GM12878 (cell line): ENCODE measurements around the gene FAM241A. TPM values are rescaled to one million over a fixed set of nuclear protein-coding genes. Genes with fewer than 3 reads are reported as not detected.
A peak's percentile ranks its signal among the peaks of the same experiment; 100 is the strongest.

Experiments
- BMI1 ChIP-seq: fragments of 450-650 bp; IDR thresholded peaks from 2 replicates; pipeline ENCODE4 v1.6.1; 2016; ENCODE audit warnings: mild to moderate bottlenecking, moderate library complexity, borderline replicate concordance
- CHD4 ChIP-seq: fragments of 200-600 bp; sonication (generic); IDR thresholded peaks from 2 replicates; pipeline ENCODE4 v1.6.1; 2016; ENCODE audit warnings: mild to moderate bottlenecking
- CREB1 ChIP-seq: IDR thresholded peaks from 2 replicates; pipeline ENCODE4 v1.6.1; 2012; ENCODE audit warnings: low read depth, mild to moderate bottlenecking, inconsistent platforms
- EGR1 ChIP-seq, 2 experiments: IDR thresholded peaks; 1 replicate in 1 of 2; 2 replicates in 1 of 2; pipeline ENCODE4 v1.6.1; 2011 to 2012; ENCODE audit warnings: low read depth in 2 of 2, low read length in 2 of 2, borderline replicate concordance in 1 of 2, mild to moderate bottlenecking in 1 of 2, moderate library complexity in 1 of 2
- ETV6 ChIP-seq, 2 experiments: fragments of 450-650 bp in 1 of 2; IDR thresholded peaks in 1 of 2; conservative IDR thresholded peaks in 1 of 2; 2 replicates each; pipeline ENCODE4 v1.6.1; 2014; ENCODE audit warnings: antibody characterized with exemption in 1 of 2, borderline replicate concordance in 1 of 2, low read depth in 1 of 2, mild to moderate bottlenecking in 1 of 2, moderate library complexity in 1 of 2
- HDAC6 ChIP-seq: fragments of 200-600 bp; sonication (generic); IDR thresholded peaks from one replicate; pipeline ENCODE4 v1.8.0; 2017; ENCODE audit warnings: antibody characterized with exemption; ENCODE audit not compliant: unreplicated experiment
- IKZF2 ChIP-seq, 2 experiments: fragments of 450-650 bp; IDR thresholded peaks; 2 replicates each; pipeline ENCODE4 v1.6.1; 2017; ENCODE audit warnings: mild to moderate bottlenecking in 2 of 2, moderate library complexity in 2 of 2
- NFIC ChIP-seq: IDR thresholded peaks from 2 replicates; pipeline ENCODE4 v1.6.1; 2012; ENCODE audit warnings: low read depth, mild to moderate bottlenecking, inconsistent platforms, low read length, moderate library complexity
- SIN3A ChIP-seq: IDR thresholded peaks from 2 replicates; pipeline ENCODE4 v1.6.1; 2012; ENCODE audit warnings: low read depth, low read length, improper control_type of control experiment
- SIX5 ChIP-seq: IDR thresholded peaks from 2 replicates; pipeline ENCODE4 v1.6.1; 2011; ENCODE audit warnings: mild to moderate bottlenecking, low read depth, low read length, moderate library complexity; ENCODE audit not compliant: severe bottlenecking
- SP1 ChIP-seq: IDR thresholded peaks from one replicate; pipeline ENCODE4 v1.6.1; 2011; ENCODE audit warnings: low read depth, low read length
- TBL1XR1 ChIP-seq: IDR thresholded peaks from 2 replicates; pipeline ENCODE4 v1.6.1; 2012; ENCODE audit warnings: low read depth, low read length, improper control_type of control experiment
- TCF12 ChIP-seq: IDR thresholded peaks from 2 replicates; pipeline ENCODE4 v1.6.1; 2011; ENCODE audit warnings: low read depth, mild to moderate bottlenecking, low read length
- polyA plus RNA-seq, 11 experiments: library from polyadenylated mRNA; depleted of rRNA in 4 of 11; unstranded in 6 of 11; stranded (reverse) in 5 of 11; fragments of >200 nt; fragmentation: Nextera tagmentation in 4 of 11; fragmentation: Illumina TruSeq in 1 of 11; extraction: Ambion mirVana in 4 of 11; extraction: Trizol in 1 of 11; gene quantifications; 1 replicate in 1 of 11; 2 replicates in 10 of 11; pipeline versions ENCODE4 v1.2.1 to v1.2.3, GENCODE V29; 2011 to 2016; ENCODE audit warnings: inconsistent platforms in 2 of 11, missing spikeins in 2 of 11, low read depth in 1 of 11
- total RNA-seq, 4 experiments: library from RNA; depleted of rRNA in 3 of 4; stranded (reverse); fragments of >200 nt in 3 of 4; fragmentation: Illumina TruSeq in 1 of 4; extraction: Trizol in 1 of 4; gene quantifications; 2 replicates each; pipeline versions ENCODE4 v1.2.1 to v1.2.3, GENCODE V29; 2013 to 2021
- TF ChIP-seq, protein P1 (sequence below): fragments of 450-650 bp; IDR thresholded peaks from 2 replicates; pipeline ENCODE4 v1.6.1; 2016; ENCODE audit warnings: mild to moderate bottlenecking
- TF ChIP-seq, protein P2 (sequence below): fragments of 450-650 bp; formaldehyde crosslinking; IDR thresholded peaks from 2 replicates; pipeline ENCODE4 v1.5.0; 2022; ENCODE audit warnings: mild to moderate bottlenecking, missing genetic modification characterization
- TF ChIP-seq, protein P3 (sequence below): fragments of 450-650 bp; IDR thresholded peaks from 2 replicates; pipeline ENCODE4 v1.6.1; 2017; ENCODE audit warnings: borderline replicate concordance
- TF ChIP-seq, protein P4 (sequence below): fragments of 450-650 bp; IDR thresholded peaks from 2 replicates; pipeline ENCODE4 v1.6.1; 2017; ENCODE audit warnings: mild to moderate bottlenecking, low read depth, inconsistent platforms; ENCODE audit not compliant: poor library complexity, severe bottlenecking

Gene FAM241A
- total and polyA plus RNA-seq, 10 of the 15 experiments (the other 5 are each of a cell fraction or from before 2014, with no cell fraction given) = 0.20 to 7.5 (median 2.4) TPM

DNA sequence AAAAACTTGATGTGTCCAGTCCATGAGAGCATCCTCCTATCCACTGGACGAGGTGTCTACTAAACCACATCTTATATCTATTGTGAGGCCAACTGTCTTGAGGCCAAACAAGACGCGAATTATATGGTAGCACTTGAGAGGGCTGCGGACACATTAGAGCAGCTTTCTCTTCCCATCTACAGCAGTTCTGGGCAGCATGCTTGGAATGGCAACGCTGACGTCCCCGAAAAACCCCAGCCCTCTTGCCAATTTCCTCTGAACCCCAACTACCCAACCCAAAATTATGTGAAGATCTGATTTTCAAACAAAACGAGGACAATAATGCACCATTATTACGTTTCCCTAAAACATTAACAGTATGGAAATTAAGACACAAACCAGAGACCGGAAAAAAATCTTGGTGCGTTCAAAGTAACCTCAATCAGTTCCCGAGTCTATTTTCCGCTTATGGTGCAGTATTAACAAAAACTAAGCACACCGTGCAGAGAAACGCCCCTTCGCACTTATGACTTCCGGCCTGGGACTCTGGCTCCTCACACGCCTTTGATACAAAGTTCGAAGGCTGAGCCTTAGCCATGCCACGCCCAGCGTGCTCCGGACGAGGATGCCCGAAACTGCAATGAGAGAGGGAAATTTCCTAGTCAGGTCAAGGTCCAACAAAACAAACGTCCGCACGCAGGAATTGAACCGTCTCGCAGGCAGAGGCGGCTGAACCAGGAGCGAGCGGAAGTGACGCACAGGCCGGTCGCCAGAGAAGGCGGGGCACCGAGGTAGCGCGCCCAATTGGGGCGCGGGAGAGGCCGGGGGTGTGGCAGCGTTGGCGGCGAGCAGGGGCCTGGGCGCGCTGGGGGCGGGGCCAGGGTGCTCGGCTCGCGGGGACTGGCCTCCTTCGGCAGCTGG lies 85.9 kb downstream of the FAM241A start (continued):
- TF ChIP-seq SP1 (peak; percentile 32), CREB1 (peak; percentile 92), NFIC (no peak; the same call in 1 of the 2 replicates), EGR1 (IDR thresholded peaks at IDR 0.05; ENCODE audit: borderline replicate concordance in 1 of 2, low read depth in 2 of 2, low read length in 2 of 2) (peak in 1 of 2 experiments; percentile 28; a peak in 1 of 3 replicates), TBL1XR1 (0 out of 2 replicates have a peak, but pooled peaks have one; percentile 15), TCF12 (no peak), ETV6 (conservative IDR thresholded peaks at IDR 0.05 in 1 of 2, IDR thresholded peaks at IDR 0.05 in 1 of 2; ENCODE audit: borderline replicate concordance in 1 of 2, low read depth in 1 of 2) (no peak; a peak in 1 of 4 replicates), SIN3A (0 out of 2 replicates have a peak, but pooled peaks have one; percentile 73), CHD4 (no peak), HDAC6 (no peak), SIX5 (no peak), IKZF2 (IDR thresholded peaks at IDR 0.05) (peak; percentile 45 to 66; a peak in 3 of 4 replicates), BMI1 (no peak)
- TF ChIP-seq, protein P1, sequence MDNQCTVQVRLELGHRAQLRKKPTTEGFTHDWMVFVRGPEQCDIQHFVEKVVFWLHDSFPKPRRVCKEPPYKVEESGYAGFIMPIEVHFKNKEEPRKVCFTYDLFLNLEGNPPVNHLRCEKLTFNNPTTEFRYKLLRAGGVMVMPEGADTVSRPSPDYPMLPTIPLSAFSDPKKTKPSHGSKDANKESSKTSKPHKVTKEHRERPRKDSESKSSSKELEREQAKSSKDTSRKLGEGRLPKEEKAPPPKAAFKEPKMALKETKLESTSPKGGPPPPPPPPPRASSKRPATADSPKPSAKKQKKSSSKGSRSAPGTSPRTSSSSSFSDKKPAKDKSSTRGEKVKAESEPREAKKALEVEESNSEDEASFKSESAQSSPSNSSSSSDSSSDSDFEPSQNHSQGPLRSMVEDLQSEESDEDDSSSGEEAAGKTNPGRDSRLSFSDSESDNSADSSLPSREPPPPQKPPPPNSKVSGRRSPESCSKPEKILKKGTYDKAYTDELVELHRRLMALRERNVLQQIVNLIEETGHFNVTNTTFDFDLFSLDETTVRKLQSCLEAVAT = peak; percentile 57
- TF ChIP-seq, protein P2, sequence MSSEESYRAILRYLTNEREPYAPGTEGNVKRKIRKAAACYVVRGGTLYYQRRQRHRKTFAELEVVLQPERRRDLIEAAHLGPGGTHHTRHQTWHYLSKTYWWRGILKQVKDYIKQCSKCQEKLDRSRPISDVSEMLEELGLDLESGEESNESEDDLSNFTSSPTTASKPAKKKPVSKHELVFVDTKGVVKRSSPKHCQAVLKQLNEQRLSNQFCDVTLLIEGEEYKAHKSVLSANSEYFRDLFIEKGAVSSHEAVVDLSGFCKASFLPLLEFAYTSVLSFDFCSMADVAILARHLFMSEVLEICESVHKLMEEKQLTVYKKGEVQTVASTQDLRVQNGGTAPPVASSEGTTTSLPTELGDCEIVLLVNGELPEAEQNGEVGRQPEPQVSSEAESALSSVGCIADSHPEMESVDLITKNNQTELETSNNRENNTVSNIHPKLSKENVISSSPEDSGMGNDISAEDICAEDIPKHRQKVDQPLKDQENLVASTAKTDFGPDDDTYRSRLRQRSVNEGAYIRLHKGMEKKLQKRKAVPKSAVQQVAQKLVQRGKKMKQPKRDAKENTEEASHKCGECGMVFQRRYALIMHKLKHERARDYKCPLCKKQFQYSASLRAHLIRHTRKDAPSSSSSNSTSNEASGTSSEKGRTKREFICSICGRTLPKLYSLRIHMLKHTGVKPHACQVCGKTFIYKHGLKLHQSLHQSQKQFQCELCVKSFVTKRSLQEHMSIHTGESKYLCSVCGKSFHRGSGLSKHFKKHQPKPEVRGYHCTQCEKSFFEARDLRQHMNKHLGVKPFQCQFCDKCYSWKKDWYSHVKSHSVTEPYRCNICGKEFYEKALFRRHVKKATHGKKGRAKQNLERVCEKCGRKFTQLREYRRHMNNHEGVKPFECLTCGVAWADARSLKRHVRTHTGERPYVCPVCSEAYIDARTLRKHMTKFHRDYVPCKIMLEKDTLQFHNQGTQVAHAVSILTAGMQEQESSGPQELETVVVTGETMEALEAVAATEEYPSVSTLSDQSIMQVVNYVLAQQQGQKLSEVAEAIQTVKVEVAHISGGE (CRISPR knock-in tag) = no peak
- TF ChIP-seq, protein P3, sequence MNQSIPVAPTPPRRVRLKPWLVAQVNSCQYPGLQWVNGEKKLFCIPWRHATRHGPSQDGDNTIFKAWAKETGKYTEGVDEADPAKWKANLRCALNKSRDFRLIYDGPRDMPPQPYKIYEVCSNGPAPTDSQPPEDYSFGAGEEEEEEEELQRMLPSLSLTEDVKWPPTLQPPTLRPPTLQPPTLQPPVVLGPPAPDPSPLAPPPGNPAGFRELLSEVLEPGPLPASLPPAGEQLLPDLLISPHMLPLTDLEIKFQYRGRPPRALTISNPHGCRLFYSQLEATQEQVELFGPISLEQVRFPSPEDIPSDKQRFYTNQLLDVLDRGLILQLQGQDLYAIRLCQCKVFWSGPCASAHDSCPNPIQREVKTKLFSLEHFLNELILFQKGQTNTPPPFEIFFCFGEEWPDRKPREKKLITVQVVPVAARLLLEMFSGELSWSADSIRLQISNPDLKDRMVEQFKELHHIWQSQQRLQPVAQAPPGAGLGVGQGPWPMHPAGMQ = no peak
- TF ChIP-seq, protein P4, sequence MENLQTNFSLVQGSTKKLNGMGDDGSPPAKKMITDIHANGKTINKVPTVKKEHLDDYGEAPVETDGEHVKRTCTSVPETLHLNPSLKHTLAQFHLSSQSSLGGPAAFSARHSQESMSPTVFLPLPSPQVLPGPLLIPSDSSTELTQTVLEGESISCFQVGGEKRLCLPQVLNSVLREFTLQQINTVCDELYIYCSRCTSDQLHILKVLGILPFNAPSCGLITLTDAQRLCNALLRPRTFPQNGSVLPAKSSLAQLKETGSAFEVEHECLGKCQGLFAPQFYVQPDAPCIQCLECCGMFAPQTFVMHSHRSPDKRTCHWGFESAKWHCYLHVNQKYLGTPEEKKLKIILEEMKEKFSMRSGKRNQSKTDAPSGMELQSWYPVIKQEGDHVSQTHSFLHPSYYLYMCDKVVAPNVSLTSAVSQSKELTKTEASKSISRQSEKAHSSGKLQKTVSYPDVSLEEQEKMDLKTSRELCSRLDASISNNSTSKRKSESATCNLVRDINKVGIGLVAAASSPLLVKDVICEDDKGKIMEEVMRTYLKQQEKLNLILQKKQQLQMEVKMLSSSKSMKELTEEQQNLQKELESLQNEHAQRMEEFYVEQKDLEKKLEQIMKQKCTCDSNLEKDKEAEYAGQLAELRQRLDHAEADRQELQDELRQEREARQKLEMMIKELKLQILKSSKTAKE = peak; percentile 37
